Activated CD8-positive, alpha-beta T cell treated with anti-CD3 and anti-CD28 coated beads for 36 hours (primary cell): ENCODE measurements around the gene SNX27. TPM values are rescaled to one million over a fixed set of nuclear protein-coding genes. Genes with fewer than 3 reads are reported as not detected.

Experiments used
- ATAC-seq: fragments of 200-7000 bp; cut with Tn5 transposase; one replicate; pipeline ENCODE4 v1.10.0; 2021; ENCODE audit warnings: mild to moderate bottlenecking, moderate library complexity
- CTCF ChIA-PET: fragments of 350-600 bp; sonication (Branson Sonifier 250); formaldehyde crosslinking; loops from one replicate; lab custom pipeline; 2021; ENCODE audit warnings: antibody characterized with exemption; lab: Charles Lee
- POLR2A ChIA-PET: fragments of 350-600 bp; sonication (Branson Sonifier 250); formaldehyde crosslinking; loops from one replicate; lab custom pipeline; 2021; ENCODE audit warnings: antibody characterized with exemption; lab: Charles Lee
- DNase-seq: peaks from one replicate; pipeline ENCODE4 v3.0.0-alpha.2; 2020
- H3K27ac Mint-ChIP-seq: one replicate; pipeline ENCODE4 v1.8.0; 2021; ENCODE audit warnings: mild to moderate bottlenecking, mixed read lengths
- H3K27me3 Mint-ChIP-seq: one replicate; pipeline ENCODE4 v1.8.0; 2021; ENCODE audit warnings: mixed read lengths
- H3K36me3 Mint-ChIP-seq: one replicate; pipeline ENCODE4 v1.8.0; 2021; ENCODE audit warnings: low read depth, mixed read lengths
- H3K4me1 Mint-ChIP-seq: one replicate; pipeline ENCODE4 v1.8.0; 2021; ENCODE audit warnings: low read depth, mixed read lengths
- H3K4me3 Mint-ChIP-seq: one replicate; pipeline ENCODE4 v1.8.0; 2021; ENCODE audit warnings: mild to moderate bottlenecking, moderate library complexity, mixed read lengths
- H3K9me3 Mint-ChIP-seq: one replicate; pipeline ENCODE4 v1.8.0; 2021; ENCODE audit warnings: mixed read lengths
- CTCF ChIP-seq: fragments of 200-600 bp; IDR thresholded peaks from one replicate; pipeline ENCODE4 v1.8.0; 2022; ENCODE audit warnings: antibody characterized with exemption, mild to moderate bottlenecking
- intact Hi-C: fragments of 100-400 bp; cut with micrococcal nuclease; formaldehyde crosslinking; loops from one replicate; pipeline ENCODE4 v1.10.0; 2022
- total RNA-seq, 2 experiments: library from RNA; stranded (reverse); gene quantifications; one replicate each; pipeline ENCODE4 v1.2.3, GENCODE V29; 2021

The SNX27 gene
- total RNA-seq, 2 experiments from 2014 or later, result 27.2 to 29.5 TPM

GRCh38 chr1:151610142-151610541 lies 1.7 kb upstream of the SNX27 start:
- TF ChIP-seq CTCF, result no peak
- POLR2A ChIA-PET, result no interaction called here

GRCh38 chr1:151611288-151611790 lies 511 bp upstream of the SNX27 start:
- Mint-ChIP-seq H3K27ac (peak overlapping the region; percentile 77), H3K4me1 (peaks cover 39% of the 10 kb centered on the region), H3K36me3 (peaks cover 2% of the 10 kb centered on the region), H3K4me3 (peak overlapping the region; percentile 88), H3K27me3 (peaks cover 5% of the 10 kb centered on the region), H3K9me3 (no peaks in the 10 kb centered on the region)
- DNase-seq (peak; percentile 14), ATAC-seq (peak; percentile 19)
- CTCF ChIA-PET, result interaction anchor here (2.6 kb wide), 1 partner anchor 17 kb away, joined by 15 read pairs; no protein-coding TSS in a partner anchor
- no peak for TF ChIP-seq CTCF
- intact Hi-C loops, result no loop called here
- POLR2A ChIA-PET, result interaction anchor here (0.6 to 1.4 kb wide), 6 partner anchors 14 to 580 kb away, joined by 3 to 6 read pairs (median 4); no protein-coding TSS in a partner anchor

More at GRCh38 chr1:151610142-151610541, 1.7 kb upstream of the SNX27 start:
- no peak for DNase-seq
- H3K27ac Mint-ChIP-seq, result no peak overlapping the region
- peaks cover 5% of the 10 kb centered on the region for H3K27me3 Mint-ChIP-seq
- H3K36me3 Mint-ChIP-seq, result peaks cover 2% of the 10 kb centered on the region
- H3K4me1 Mint-ChIP-seq, result peaks cover 27% of the 10 kb centered on the region
- ATAC-seq, result no peak
- H3K4me3 Mint-ChIP-seq, result no peak overlapping the region
- intact Hi-C loops, result no loop called here
- CTCF ChIA-PET, result interaction anchor here (2.6 kb wide), 1 partner anchor 16 kb away, joined by 15 read pairs; no protein-coding TSS in a partner anchor
- H3K9me3 Mint-ChIP-seq, result no peaks in the 10 kb centered on the region

GRCh38 chr1:151612501-151613281 lies 841 bp downstream of the SNX27 start:
- CTCF ChIA-PET, result interaction anchor here (0.6 to 0.8 kb wide), 2 partner anchors 19 to 214 kb away, joined by 3 read pairs; no protein-coding TSS in a partner anchor
- H3K36me3 Mint-ChIP-seq, result peaks cover 2% of the 10 kb centered on the region
- peak overlapping the region; percentile 87 for H3K27ac Mint-ChIP-seq
- intact Hi-C loops, result no loop called here
- ATAC-seq (peak; percentile 23), DNase-seq (peak; percentile 49)
- H3K4me1 Mint-ChIP-seq, result peaks cover 42% of the 10 kb centered on the region
- H3K27me3 Mint-ChIP-seq, result peaks cover 1% of the 10 kb centered on the region
- POLR2A ChIA-PET, result interaction anchor here (1.0 kb wide), 1 partner anchor 9 kb away, joined by 5 read pairs; no protein-coding TSS in a partner anchor
- H3K9me3 Mint-ChIP-seq, result no peaks in the 10 kb centered on the region
- TF ChIP-seq CTCF, result no peak
- H3K4me3 Mint-ChIP-seq, result peak overlapping the region; percentile 88

- intact Hi-C loops, result no loop called here
Measured at GRCh38 chr1:151613282-151613780, 1.5 kb downstream of the SNX27 start.

More at GRCh38 chr1:151613282-151613780, 1.5 kb downstream of the SNX27 start:
- TF ChIP-seq CTCF, result no peak
- Mint-ChIP-seq H3K27ac (peak overlapping the region; percentile 87), H3K27me3 (no peaks in the 10 kb centered on the region), H3K4me3 (peak overlapping the region; percentile 88), H3K9me3 (no peaks in the 10 kb centered on the region), H3K36me3 (peaks cover 3% of the 10 kb centered on the region), H3K4me1 (peaks cover 43% of the 10 kb centered on the region)
- POLR2A ChIA-PET, result no interaction called here
- no peak for ATAC-seq
- CTCF ChIA-PET, result no interaction called here
- no peak for DNase-seq
